Fibroblast of lung (primary cell): ENCODE measurements around the gene CAMKMT. TPM values are rescaled to one million over a fixed set of nuclear protein-coding genes. Genes with fewer than 3 reads are reported as not detected.

Experiments
- DNase-seq, 2 donors: peaks; one replicate each; pipeline versions ENCODE4 v3.0.0 to v3.0.0-alpha.2; 2010; ENCODE audit warnings: low read depth in 2 of 2
- H2AFZ ChIP-seq: 2 replicates; pipeline ENCODE4 v1.5.1; 2012; ENCODE audit warnings: low read length, control low read depth, inconsistent platforms
- H3K27ac ChIP-seq: 2 replicates; pipeline ENCODE4 v1.5.1; 2011; ENCODE audit warnings: low read length, control low read depth; ENCODE audit not compliant: insufficient read depth
- H3K27me3 ChIP-seq: 2 replicates; pipeline ENCODE4 v1.5.1; 2011; ENCODE audit warnings: mild to moderate bottlenecking, low read length; ENCODE audit not compliant: control insufficient read depth, insufficient read depth
- H3K36me3 ChIP-seq: 2 replicates; pipeline ENCODE4 v1.5.1; 2011; ENCODE audit warnings: low read length; ENCODE audit not compliant: control insufficient read depth, insufficient read depth
- H3K4me1 ChIP-seq: 2 replicates; pipeline ENCODE4 v1.5.1; 2011; ENCODE audit warnings: low read length; ENCODE audit not compliant: control insufficient read depth, insufficient read depth; ENCODE audit errors: extremely low read depth
- H3K4me2 ChIP-seq: 2 replicates; pipeline ENCODE4 v1.5.1; 2011; ENCODE audit warnings: low read length, control low read depth; ENCODE audit not compliant: insufficient read depth; ENCODE audit errors: extremely low read depth
- H3K4me3 ChIP-seq, 4 experiments: fragments of 200-600 bp in 1 of 4; sonication (generic) in 1 of 4; replicated peaks in 1 of 4; 2 replicates each; pipeline ENCODE4 v1.5.1; 2011 to 2016; ENCODE audit warnings: low read length in 4 of 4, low read depth in 3 of 4, mild to moderate bottlenecking in 3 of 4, control low read depth in 2 of 4, inconsistent platforms in 1 of 4, mixed read lengths in 1 of 4; ENCODE audit not compliant: insufficient read depth in 1 of 4; ENCODE audit errors: control extremely low read depth in 1 of 4
- H3K79me2 ChIP-seq: 2 replicates; pipeline ENCODE4 v1.5.1; 2012; ENCODE audit warnings: mild to moderate bottlenecking, low read length, inconsistent platforms; ENCODE audit not compliant: control insufficient read depth, insufficient read depth
- H3K9ac ChIP-seq: 2 replicates; pipeline ENCODE4 v1.5.1; 2011; ENCODE audit warnings: mild to moderate bottlenecking, low read length, control low read depth; ENCODE audit not compliant: insufficient read depth
- H3K9me3 ChIP-seq: 2 replicates; pipeline ENCODE4 v1.5.1; 2012; ENCODE audit warnings: low read depth, low read length; ENCODE audit not compliant: control insufficient read depth, insufficient read depth
- H4K20me1 ChIP-seq: 2 replicates; pipeline ENCODE4 v1.5.1; 2011; ENCODE audit warnings: low read length; ENCODE audit not compliant: control insufficient read depth, insufficient read depth; ENCODE audit errors: extremely low read depth
- EZH2 ChIP-seq: IDR thresholded peaks from 2 replicates; pipeline ENCODE4 v1.5.1; 2012; ENCODE audit warnings: low read length, control low read depth, mild to moderate bottlenecking; ENCODE audit errors: missing control alignments
- polyA plus RNA-seq, 2 donors: library from polyadenylated mRNA; depleted of rRNA in 1 of 2; stranded (reverse) in 1 of 2; unstranded in 1 of 2; fragments of >200 nt; gene quantifications; 2 replicates each; pipeline ENCODE4 v1.2.1, GENCODE V29; 2011 to 2012; ENCODE audit warnings: missing spikeins in 1 of 2
- total RNA-seq: library from RNA; depleted of rRNA; stranded (reverse); fragments of >200 nt; gene quantifications from 2 replicates; pipeline ENCODE4 v1.2.1, GENCODE V29; 2014
- TF ChIP-seq, protein P1 (sequence below), 2 donors: IDR thresholded peaks in 1 of 2; conservative IDR thresholded peaks in 1 of 2; 1 replicate in 1 of 2; 2 replicates in 1 of 2; pipeline ENCODE4 v1.5.1; 2011 to 2012; ENCODE audit warnings: low read length in 2 of 2, control low read depth in 1 of 2, inconsistent platforms in 1 of 2, low read depth in 1 of 2, mild to moderate bottlenecking in 1 of 2

The CAMKMT gene
- total and polyA plus RNA-seq, 2 donors (not counting 1 experiment from before 2014, with no cell fraction given), result 7.9 to 11.6 TPM

- TF ChIP-seq EZH2, result no peak
- TF ChIP-seq, protein P1, sequence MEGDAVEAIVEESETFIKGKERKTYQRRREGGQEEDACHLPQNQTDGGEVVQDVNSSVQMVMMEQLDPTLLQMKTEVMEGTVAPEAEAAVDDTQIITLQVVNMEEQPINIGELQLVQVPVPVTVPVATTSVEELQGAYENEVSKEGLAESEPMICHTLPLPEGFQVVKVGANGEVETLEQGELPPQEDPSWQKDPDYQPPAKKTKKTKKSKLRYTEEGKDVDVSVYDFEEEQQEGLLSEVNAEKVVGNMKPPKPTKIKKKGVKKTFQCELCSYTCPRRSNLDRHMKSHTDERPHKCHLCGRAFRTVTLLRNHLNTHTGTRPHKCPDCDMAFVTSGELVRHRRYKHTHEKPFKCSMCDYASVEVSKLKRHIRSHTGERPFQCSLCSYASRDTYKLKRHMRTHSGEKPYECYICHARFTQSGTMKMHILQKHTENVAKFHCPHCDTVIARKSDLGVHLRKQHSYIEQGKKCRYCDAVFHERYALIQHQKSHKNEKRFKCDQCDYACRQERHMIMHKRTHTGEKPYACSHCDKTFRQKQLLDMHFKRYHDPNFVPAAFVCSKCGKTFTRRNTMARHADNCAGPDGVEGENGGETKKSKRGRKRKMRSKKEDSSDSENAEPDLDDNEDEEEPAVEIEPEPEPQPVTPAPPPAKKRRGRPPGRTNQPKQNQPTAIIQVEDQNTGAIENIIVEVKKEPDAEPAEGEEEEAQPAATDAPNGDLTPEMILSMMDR (conservative IDR thresholded peaks at IDR 0.05 in 1 of 2, IDR thresholded peaks at IDR 0.05 in 1 of 2; ENCODE audit: low read depth in 1 of 2, low read length in 2 of 2), result no peak
- Histone ChIP-seq H3K27me3 (no peaks in the 10 kb centered on the region), H3K9ac (no peak overlapping the region), H2AFZ (no peak overlapping the region), H3K79me2 (no peaks in the 10 kb centered on the region), H3K4me3 (no peak overlapping the region), H3K4me2 (no peak overlapping the region), H3K27ac (no peak overlapping the region), H3K9me3 (no peaks in the 10 kb centered on the region), H3K36me3 (no peaks in the 10 kb centered on the region), H4K20me1 (no peaks in the 10 kb centered on the region), H3K4me1 (no peaks in the 10 kb centered on the region)
- no peak for DNase-seq
These were observed 132.3 kb downstream of the CAMKMT start for GRCh38 chr2:44494006-44494405.

- H3K79me2 ChIP-seq, result no peaks in the 10 kb centered on the region
- H3K36me3 ChIP-seq, result no peaks in the 10 kb centered on the region
- no peak for TF ChIP-seq EZH2
- TF ChIP-seq, protein P1 (conservative IDR thresholded peaks at IDR 0.05 in 1 of 2, IDR thresholded peaks at IDR 0.05 in 1 of 2; ENCODE audit: low read depth in 1 of 2, low read length in 2 of 2), result no peak
- H4K20me1 ChIP-seq, result no peaks in the 10 kb centered on the region
- no peaks in the 10 kb centered on the region for H3K4me1 ChIP-seq
- no peak overlapping the region for H3K27ac ChIP-seq
- no peak overlapping the region for H3K4me2 ChIP-seq
- H3K9ac ChIP-seq, result no peak overlapping the region
- no peak overlapping the region for H3K4me3 ChIP-seq
- H3K27me3 ChIP-seq, result no peaks in the 10 kb centered on the region
- H2AFZ ChIP-seq, result no peak overlapping the region
- H3K9me3 ChIP-seq, result no peaks in the 10 kb centered on the region
- DNase-seq, result no peak
These were observed 133.3 kb downstream of the CAMKMT start for GRCh38 chr2:44495035-44495434.

DNA sequence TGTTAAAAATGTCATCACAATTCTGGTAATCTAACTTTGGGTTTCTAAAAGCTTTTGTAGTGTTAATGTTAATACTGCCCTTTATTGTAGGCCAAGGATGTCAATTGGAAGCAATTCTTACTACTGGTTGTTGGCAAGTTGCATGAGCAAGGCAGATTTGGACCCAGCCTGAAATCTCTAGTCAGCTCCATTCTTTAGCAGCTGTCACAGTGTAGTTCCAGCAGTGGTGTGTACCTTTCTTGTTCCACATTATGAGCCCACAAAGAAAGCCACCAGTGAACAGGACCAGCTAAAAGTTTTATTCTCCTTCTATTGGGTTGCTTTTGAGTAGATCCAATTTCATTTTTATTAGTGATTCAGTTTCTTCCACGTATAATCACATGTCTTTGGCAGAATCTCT, 133.8 kb downstream of the CAMKMT start:
- TF ChIP-seq, protein P1 (conservative IDR thresholded peaks at IDR 0.05 in 1 of 2, IDR thresholded peaks at IDR 0.05 in 1 of 2; ENCODE audit: low read depth in 1 of 2, low read length in 2 of 2), result no peak
- no peak for TF ChIP-seq EZH2
- Histone ChIP-seq H3K4me2 (no peak overlapping the region), H3K9ac (no peak overlapping the region), H3K27ac (no peak overlapping the region), H4K20me1 (no peaks in the 10 kb centered on the region), H3K9me3 (no peaks in the 10 kb centered on the region), H3K4me3 (no peak overlapping the region), H3K4me1 (no peaks in the 10 kb centered on the region), H3K27me3 (no peaks in the 10 kb centered on the region), H3K79me2 (no peaks in the 10 kb centered on the region), H3K36me3 (no peaks in the 10 kb centered on the region), H2AFZ (no peak overlapping the region)
- DNase-seq, result no peak
